ENCODE measurements around the gene INAVA. TPM values are rescaled to one million over a fixed set of nuclear protein-coding genes. Genes with fewer than 3 reads are reported as not detected.

Gene INAVA
- total and polyA plus RNA-seq, 2 of the 13 experiments (the other 11 are each of a cell fraction or from before 2014, with no cell fraction given): 6.0 to 13.5 TPM

DNA sequence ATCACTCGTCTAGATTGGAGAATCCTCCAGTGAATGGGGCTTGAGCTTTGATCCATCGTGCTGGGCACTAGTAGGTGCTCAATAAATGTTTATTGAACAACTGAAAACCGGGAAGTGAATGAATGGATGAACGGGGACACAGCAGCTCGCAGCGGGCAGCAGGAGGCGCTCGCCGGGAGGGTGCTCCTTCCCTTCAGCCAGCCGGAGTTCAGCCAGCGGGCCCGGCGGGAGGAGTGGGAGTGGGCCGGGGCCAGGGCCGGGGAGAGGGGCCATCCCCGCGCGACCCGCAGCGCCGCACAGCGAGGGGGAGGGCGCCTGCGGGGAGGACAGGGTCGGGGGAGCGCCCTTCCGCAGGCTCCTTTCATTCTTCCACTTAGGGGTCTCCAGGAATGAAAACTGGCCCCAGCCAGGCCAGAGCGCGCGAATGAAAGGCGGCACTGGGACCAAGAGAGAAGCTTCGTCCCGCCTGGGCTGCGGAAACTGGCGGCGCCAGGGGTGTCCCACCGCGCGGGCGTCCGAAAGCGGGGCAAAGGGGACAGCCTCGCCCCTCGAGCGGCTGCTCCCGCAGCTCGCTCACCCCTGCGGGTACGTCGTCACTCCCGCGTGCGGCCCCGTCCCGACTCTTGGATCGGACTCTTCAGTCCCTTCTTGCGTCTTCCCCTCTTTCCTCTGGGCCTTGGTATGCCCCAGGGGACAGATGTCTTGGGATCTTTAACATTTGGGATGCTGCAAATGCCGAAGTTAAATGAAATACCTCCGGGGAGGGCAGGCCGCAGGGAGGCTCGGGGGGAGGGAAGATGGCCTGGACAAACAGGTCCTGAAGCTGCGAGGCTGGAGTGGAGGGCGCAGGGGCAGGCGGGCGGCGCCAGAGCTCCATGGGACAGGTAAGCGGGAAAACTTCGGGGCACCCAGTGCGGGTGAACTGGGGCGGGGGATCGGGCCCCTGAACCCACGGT is 3.6 kb upstream of the INAVA start (continued):
- TF ChIP-seq, protein P1, sequence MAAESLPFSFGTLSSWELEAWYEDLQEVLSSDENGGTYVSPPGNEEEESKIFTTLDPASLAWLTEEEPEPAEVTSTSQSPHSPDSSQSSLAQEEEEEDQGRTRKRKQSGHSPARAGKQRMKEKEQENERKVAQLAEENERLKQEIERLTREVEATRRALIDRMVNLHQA (CRISPR knock-in tag; IDR thresholded peaks at IDR 0.05): no peak
- TF ChIP-seq SATB2 (CRISPR knock-in tag; IDR thresholded peaks at IDR 0.05) (no peak), POLR2A (IDR thresholded peaks at IDR 0.05; ENCODE audit: insufficient read depth in 1 of 2, low read depth in 2 of 2, low read length in 2 of 2) (peak; percentile 16 to 56; a peak in 2 of 4 replicates), ZNF598 (CRISPR knock-in tag; IDR thresholded peaks at IDR 0.05; ENCODE audit: borderline replicate concordance) (no peak; the same call in 1 of the 2 replicates), PCBP1 (IDR thresholded peaks at IDR 0.05; ENCODE audit: borderline replicate concordance, low read depth, low read length) (0 out of 2 replicates have a peak, but pooled peaks have one; percentile 56), FOXK2 (IDR thresholded peaks at IDR 0.05) (peak; percentile 94), ZNF274 (CRISPR knock-in tag; IDR thresholded peaks at IDR 0.05) (peak; percentile 85; the same call in 1 of the 2 replicates), PPARG (CRISPR knock-in tag; conservative IDR thresholded peaks at IDR 0.05) (peak; percentile 42; the same call in 1 of the 2 replicates), NFKB2 (CRISPR knock-in tag; IDR thresholded peaks at IDR 0.05; ENCODE audit: borderline replicate concordance) (peak; percentile 54; the same call in 1 of the 2 replicates), DRAP1 (CRISPR knock-in tag; IDR thresholded peaks at IDR 0.05) (no peak), ZNF136 (CRISPR knock-in tag; IDR thresholded peaks at IDR 0.05; ENCODE audit: low read depth) (no peak), BORCS8-MEF2B (CRISPR knock-in tag; IDR thresholded peaks at IDR 0.05) (peak; percentile 16; the same call in 1 of the 2 replicates), ZNF337 (CRISPR knock-in tag; IDR thresholded peaks at IDR 0.05; ENCODE audit: borderline replicate concordance, low read depth) (peak; percentile 29; the same call in 1 of the 2 replicates), HOXA3 (CRISPR knock-in tag; IDR thresholded peaks at IDR 0.05) (peak; percentile 17; the same call in 1 of the 2 replicates), CHD4 (IDR thresholded peaks at IDR 0.05; ENCODE audit: borderline replicate concordance, low read length) (0 out of 2 replicates have a peak, but pooled peaks have one; percentile 27), IRF2 (CRISPR knock-in tag; IDR thresholded peaks at IDR 0.05) (no peak)
- TF ChIP-seq, protein P2, sequence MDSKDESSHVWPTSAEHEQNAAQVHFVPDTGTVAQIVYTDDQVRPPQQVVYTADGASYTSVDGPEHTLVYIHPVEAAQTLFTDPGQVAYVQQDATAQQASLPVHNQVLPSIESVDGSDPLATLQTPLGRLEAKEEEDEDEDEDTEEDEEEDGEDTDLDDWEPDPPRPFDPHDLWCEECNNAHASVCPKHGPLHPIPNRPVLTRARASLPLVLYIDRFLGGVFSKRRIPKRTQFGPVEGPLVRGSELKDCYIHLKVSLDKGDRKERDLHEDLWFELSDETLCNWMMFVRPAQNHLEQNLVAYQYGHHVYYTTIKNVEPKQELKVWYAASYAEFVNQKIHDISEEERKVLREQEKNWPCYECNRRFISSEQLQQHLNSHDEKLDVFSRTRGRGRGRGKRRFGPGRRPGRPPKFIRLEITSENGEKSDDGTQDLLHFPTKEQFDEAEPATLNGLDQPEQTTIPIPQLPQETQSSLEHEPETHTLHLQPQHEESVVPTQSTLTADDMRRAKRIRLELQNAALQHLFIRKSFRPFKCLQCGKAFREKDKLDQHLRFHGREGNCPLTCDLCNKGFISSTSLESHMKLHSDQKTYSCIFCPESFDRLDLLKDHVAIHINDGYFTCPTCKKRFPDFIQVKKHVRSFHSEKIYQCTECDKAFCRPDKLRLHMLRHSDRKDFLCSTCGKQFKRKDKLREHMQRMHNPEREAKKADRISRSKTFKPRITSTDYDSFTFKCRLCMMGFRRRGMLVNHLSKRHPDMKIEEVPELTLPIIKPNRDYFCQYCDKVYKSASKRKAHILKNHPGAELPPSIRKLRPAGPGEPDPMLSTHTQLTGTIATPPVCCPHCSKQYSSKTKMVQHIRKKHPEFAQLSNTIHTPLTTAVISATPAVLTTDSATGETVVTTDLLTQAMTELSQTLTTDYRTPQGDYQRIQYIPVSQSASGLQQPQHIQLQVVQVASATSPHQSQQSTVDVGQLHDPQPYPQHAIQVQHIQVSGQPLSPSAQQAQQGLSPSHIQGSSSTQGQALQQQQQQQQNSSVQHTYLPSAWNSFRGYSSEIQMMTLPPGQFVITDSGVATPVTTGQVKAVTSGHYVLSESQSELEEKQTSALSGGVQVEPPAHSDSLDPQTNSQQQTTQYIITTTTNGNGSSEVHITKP (CRISPR knock-in tag; IDR thresholded peaks at IDR 0.05; ENCODE audit: low read depth): peak; percentile 100
- TF ChIP-seq, protein P3, sequence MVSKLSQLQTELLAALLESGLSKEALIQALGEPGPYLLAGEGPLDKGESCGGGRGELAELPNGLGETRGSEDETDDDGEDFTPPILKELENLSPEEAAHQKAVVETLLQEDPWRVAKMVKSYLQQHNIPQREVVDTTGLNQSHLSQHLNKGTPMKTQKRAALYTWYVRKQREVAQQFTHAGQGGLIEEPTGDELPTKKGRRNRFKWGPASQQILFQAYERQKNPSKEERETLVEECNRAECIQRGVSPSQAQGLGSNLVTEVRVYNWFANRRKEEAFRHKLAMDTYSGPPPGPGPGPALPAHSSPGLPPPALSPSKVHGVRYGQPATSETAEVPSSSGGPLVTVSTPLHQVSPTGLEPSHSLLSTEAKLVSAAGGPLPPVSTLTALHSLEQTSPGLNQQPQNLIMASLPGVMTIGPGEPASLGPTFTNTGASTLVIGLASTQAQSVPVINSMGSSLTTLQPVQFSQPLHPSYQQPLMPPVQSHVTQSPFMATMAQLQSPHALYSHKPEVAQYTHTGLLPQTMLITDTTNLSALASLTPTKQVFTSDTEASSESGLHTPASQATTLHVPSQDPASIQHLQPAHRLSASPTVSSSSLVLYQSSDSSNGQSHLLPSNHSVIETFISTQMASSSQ (IDR thresholded peaks at IDR 0.05; ENCODE audit: low read depth): no peak
- TF ChIP-seq, protein P3 (CRISPR knock-in tag; IDR thresholded peaks at IDR 0.05; ENCODE audit: borderline replicate concordance): no peak
